22Rv1 (cell line): ENCODE results near the gene MYOCD.

Source experiments
- CTCF ChIP-seq: fragments of 450-650 bp; IDR thresholded peaks from 2 replicates; pipeline ENCODE4 v1.5.1; 2017; ENCODE audit warnings: mild to moderate bottlenecking
- ZFX ChIP-seq: fragments of 450-650 bp; IDR thresholded peaks from 2 replicates; pipeline ENCODE4 v1.6.1; 2017; ENCODE audit warnings: antibody characterized with exemption, borderline replicate concordance

- TF ChIP-seq CTCF = no peak
- TF ChIP-seq ZFX = no peak
Observed at GRCh38 chr17:12719948-12720347, 54.3 kb downstream of the MYOCD start.
